Stimulated activated CD8-positive, alpha-beta memory T cell treated with anti-CD3 and anti-CD28 coated beads, Interleukin-4, amount 100 ng/mL, for 1 hour (primary cell): ENCODE results near the gene DIPK1C.
"Not testable (repeated sequence)": the region's sequence is repeated elsewhere in the genome, so short reads cannot be mapped to it uniquely, and the experiment has no call there.

Source experiments
- DNase-seq, 2 donors: peaks; one replicate each; pipeline ENCODE4 v3.0.0-alpha.2; 2020; ENCODE audit warnings: low read depth in 2 of 2, low spot score in 1 of 2

Gene DIPK1C

GRCh38 chr18:74457043-74457724 is at the start of gene DIPK1C:
Gene DIPK1C, minus strand, starts transcription at chr18:74457308. Its CDS starts 49 bp downstream, at chr18:74457259.
- DNase-seq: no peak

GRCh38 chr18:74506448-74507084 is 49.5 kb upstream of the DIPK1C start:
- DNase-seq: no peak

DNA sequence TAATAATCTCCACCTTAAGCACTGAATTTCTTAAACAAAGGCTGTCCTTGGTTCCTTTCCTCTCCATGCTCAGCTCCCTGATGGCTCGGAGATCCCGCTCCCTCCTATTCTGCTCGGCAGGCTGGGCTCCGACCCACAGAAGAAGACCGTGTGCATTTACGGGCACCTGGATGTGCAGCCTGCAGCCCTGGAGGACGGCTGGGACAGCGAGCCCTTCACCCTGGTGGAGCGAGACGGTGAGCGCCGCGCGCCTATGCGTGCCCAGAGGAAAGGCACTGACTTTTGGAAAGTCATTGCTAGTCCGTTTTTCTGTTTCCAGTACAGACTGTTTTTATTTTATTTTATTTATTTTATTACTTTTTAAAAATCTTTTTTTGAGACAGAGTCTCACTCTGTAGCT is 48.7 kb upstream of the DIPK1C start:
- no peak for DNase-seq

GRCh38 chr18:74503137-74503536 is 46.0 kb upstream of the DIPK1C start:
- DNase-seq: no peak

DNA sequence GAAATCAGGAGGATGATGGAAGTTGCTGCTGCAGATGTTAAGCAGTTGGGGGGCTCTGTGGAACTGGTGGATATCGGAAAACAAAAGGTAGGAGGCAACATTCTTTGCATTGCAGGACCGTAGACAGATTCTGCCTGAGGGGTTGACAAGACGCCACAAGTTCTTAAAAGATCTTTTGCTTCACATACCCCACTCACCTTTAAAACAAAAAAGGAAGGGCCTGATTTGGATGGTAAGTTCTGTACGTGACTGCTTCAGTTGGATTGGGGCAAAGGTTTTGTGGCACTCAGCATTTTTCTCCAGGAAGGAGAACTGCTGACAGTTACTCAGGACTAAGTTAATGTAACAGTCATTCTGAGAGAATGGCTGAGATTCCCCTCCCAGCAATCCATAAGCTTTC is 44.3 kb upstream of the DIPK1C start:
- DNase-seq: no peak

- DNase-seq: not testable (repeated sequence)
These were observed 43.7 kb upstream of the DIPK1C start for GRCh38 chr18:74500774-74501173.

DNA sequence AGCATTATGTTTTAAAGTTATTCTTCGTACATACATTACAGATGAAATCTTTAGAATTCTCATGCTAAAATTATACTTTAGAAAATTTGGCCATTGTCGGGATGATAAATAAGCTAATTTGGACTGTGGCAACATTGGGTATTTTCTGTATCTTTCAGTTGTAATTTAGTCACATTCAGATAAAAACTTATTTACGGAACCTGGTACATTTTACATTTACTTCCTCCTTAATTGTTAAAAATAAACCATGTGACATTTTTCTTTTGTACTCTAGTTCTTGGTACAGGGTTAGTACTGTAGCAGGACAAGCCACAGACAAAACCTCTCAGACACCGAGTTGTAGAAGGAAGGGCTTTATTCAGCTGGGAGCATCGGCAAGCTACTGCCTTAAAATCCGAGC is 43.3 kb upstream of the DIPK1C start:
- no peak for DNase-seq

- no peak for DNase-seq
These were observed 42.5 kb upstream of the DIPK1C start for GRCh38 chr18:74499633-74500032.

DNA sequence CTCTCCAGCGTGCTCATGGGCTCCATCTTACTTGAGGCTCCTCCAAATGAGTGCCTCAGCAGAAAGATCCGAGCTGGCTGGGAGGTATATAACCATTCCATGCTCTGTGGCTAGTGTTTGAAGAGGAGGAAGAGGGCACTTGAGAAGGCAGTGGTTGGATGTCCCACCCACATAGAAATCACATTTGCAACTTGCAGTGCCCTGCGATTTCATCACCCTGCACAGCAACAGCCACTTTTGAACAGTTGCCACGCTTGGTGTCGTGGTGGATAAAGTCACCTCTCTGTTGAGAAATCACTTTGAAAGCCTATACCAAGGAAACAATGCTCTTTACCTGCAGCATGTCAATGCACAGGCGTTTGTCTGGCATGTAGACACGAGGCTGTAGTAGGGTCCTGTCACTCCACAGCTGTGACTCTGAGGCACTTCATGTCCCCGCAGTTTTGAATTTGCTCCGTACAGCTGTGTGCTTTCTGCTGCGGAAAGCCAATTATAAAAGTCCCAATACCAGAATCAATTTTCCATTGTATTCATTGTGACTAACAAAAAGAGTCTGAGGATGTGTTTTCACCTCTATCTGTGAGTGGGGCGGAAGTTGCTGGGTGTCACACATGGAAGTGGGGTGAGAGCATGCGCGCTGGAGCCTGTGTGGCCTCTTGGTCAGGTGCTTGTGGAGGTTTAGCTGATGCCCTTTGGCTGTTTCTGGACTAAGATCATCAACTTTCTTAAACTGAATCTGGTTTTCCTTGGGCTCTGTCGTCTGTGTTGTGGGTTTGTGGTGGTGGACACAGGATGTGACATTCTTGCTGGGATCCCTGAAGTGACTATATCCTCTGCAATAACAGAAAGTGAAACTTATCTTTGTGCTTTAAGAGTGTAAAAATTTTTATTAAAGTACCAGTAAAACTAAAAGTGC is 41.9 kb upstream of the DIPK1C start:
- peak; percentile 56 to 68 for DNase-seq

- DNase-seq: no peak
These were observed 40.7 kb upstream of the DIPK1C start for GRCh38 chr18:74497778-74498177.

- no peak for DNase-seq
These were observed 40.2 kb upstream of the DIPK1C start for GRCh38 chr18:74497324-74497676.

DNA sequence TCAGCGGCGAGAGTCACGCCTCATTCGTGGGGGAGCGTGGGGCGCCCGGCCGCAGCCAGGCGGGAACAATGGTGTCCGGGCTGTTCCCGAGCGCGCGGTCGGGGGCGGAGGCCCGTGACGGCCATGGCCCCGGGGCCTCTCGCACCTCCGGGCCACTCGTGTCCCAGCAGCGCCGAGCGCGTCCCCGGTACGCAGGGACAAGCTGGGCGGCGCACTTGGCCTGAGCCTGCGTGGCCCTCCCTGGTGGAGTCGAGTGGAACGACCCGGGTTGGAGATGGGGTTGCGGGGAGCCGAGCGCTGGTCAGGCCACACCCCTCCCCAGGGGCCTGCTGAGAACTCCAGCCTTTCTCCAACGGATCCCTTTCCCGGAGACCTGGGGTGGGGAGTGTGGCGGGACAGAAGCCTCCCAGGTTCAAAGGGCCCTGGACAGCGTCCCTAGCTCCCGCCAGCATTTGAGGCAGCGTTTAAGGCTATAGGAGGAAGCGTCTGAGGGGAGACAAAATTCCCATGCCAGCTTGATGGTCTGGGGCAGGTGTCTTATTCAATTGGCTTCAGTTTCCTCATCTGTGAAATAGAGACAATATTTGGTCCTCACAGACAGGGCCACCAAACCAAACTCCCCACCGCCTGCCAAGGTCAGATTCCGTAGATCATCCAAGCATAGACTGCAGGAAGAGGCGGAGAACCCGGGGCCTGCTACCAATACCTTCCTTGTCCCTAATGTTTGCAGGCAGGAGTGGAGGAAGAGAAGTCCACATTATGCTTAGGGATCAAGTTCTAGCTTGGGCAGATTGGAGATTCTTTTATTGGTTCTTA is 39.6 kb upstream of the DIPK1C start:
- DNase-seq: peak in 1 of 2 donors; percentile 13

GRCh38 chr18:74495581-74496507 is 38.7 kb upstream of the DIPK1C start, which contains the start of gene CNDP2:
Gene CNDP2, plus strand, starts transcription at chr18:74496363. Its CDS starts 3,611 bp downstream, at chr18:74499974.
- peak; percentile 97 to 99 for DNase-seq

GRCh38 chr18:74494514-74494913 is 37.4 kb upstream of the DIPK1C start:
- DNase-seq: no peak

- DNase-seq: no peak
These were observed 36.6 kb upstream of the DIPK1C start for GRCh38 chr18:74493689-74494088.

GRCh38 chr18:74492259-74492658 is 35.2 kb upstream of the DIPK1C start:
- no peak for DNase-seq

- no peak for DNase-seq
These were observed 32.6 kb upstream of the DIPK1C start for GRCh38 chr18:74489676-74490075.

- DNase-seq: no peak
These were observed 31.8 kb upstream of the DIPK1C start for GRCh38 chr18:74488864-74489263.

- DNase-seq: no peak
These were observed 31.2 kb upstream of the DIPK1C start for GRCh38 chr18:74488354-74488753.
